HepG2 (cell line): ENCODE measurements around the gene LRP10. TPM values are rescaled to one million over a fixed set of nuclear protein-coding genes. Genes with fewer than 3 reads are reported as not detected.
A peak's percentile ranks its signal among the peaks of the same experiment; 100 is the strongest.

Experiments
- AKNA ChIP-seq: sonication (generic); formaldehyde crosslinking; IDR thresholded peaks from 2 replicates; pipeline ENCODE4 v1.4.0; 2020; ENCODE audit warnings: missing genetic modification reagents, borderline replicate concordance
- HMGXB3 ChIP-seq: sonication (generic); formaldehyde crosslinking; IDR thresholded peaks from 2 replicates; pipeline ENCODE4 v1.4.0; 2020; ENCODE audit warnings: missing genetic modification reagents, borderline replicate concordance
- ISL2 ChIP-seq: sonication (generic); formaldehyde crosslinking; IDR thresholded peaks from 2 replicates; pipeline ENCODE4 v1.5.0; 2020; ENCODE audit warnings: missing genetic modification reagents
- MAF1 ChIP-seq: sonication (generic); formaldehyde crosslinking; IDR thresholded peaks from 2 replicates; pipeline ENCODE4 v1.5.0; 2020; ENCODE audit warnings: missing genetic modification reagents, borderline replicate concordance
- NPAS2 ChIP-seq: sonication (generic); formaldehyde crosslinking; IDR thresholded peaks from 2 replicates; pipeline ENCODE4 v1.8.0; 2022; ENCODE audit warnings: mild to moderate bottlenecking, missing genetic modification reagents, borderline replicate concordance
- NRL ChIP-seq: sonication (generic); formaldehyde crosslinking; IDR thresholded peaks from 2 replicates; pipeline ENCODE4 v1.5.0; 2020; ENCODE audit warnings: missing genetic modification reagents, mild to moderate bottlenecking, moderate library complexity, borderline replicate concordance
- POGZ ChIP-seq: sonication (generic); formaldehyde crosslinking; IDR thresholded peaks from 2 replicates; pipeline ENCODE4 v1.4.0; 2020; ENCODE audit warnings: mild to moderate bottlenecking, missing genetic modification reagents
- ZBTB42 ChIP-seq: sonication (generic); formaldehyde crosslinking; IDR thresholded peaks from 2 replicates; pipeline ENCODE4 v1.5.0; 2020; ENCODE audit warnings: mild to moderate bottlenecking, missing genetic modification reagents
- ZFP41 ChIP-seq: sonication (generic); formaldehyde crosslinking; IDR thresholded peaks from 2 replicates; pipeline ENCODE4 v1.4.0; 2020; ENCODE audit warnings: mild to moderate bottlenecking, missing genetic modification reagents, borderline replicate concordance
- ZNF574 ChIP-seq: sonication (generic); formaldehyde crosslinking; IDR thresholded peaks from 2 replicates; pipeline ENCODE4 v1.4.0; 2020; ENCODE audit warnings: missing genetic modification reagents
- ZNF737 ChIP-seq: sonication (generic); formaldehyde crosslinking; IDR thresholded peaks from 2 replicates; pipeline ENCODE4 v1.5.0; 2020; ENCODE audit warnings: missing genetic modification reagents, mild to moderate bottlenecking, borderline replicate concordance
- ZSCAN12 ChIP-seq: sonication (generic); formaldehyde crosslinking; IDR thresholded peaks from 2 replicates; pipeline ENCODE4 v1.9.0; 2021; ENCODE audit warnings: mild to moderate bottlenecking, missing genetic modification reagents
- polyA plus RNA-seq, 8 experiments: library from polyadenylated mRNA; depleted of rRNA in 3 of 8; stranded (reverse) in 7 of 8; unstranded in 1 of 8; fragments of >200 nt; fragmentation: Illumina TruSeq in 4 of 8; extraction: Trizol in 4 of 8; gene quantifications; 2 replicates each; pipeline versions ENCODE4 v1.2.1 to v1.2.3, GENCODE V29; 2011 to 2016; ENCODE audit warnings: low read depth in 4 of 8, missing spikeins in 1 of 8, mixed read lengths in 1 of 8; ENCODE audit not compliant: insufficient read depth in 1 of 8
- total RNA-seq, 5 experiments: library from RNA; depleted of rRNA; stranded (reverse); fragments of >200 nt; fragmentation: Illumina TruSeq; extraction: Trizol; gene quantifications; 2 replicates each; pipeline ENCODE4 v1.2.3, GENCODE V29; 2016; ENCODE audit warnings: low read depth in 1 of 5

LRP10 gene
- total and polyA plus RNA-seq, 2 of the 13 experiments (the other 11 are each of a cell fraction or from before 2014, with no cell fraction given) = 16.9 to 45.2 TPM

GRCh38 chr14:22871224-22872032, at the start of gene LRP10 (continued):
- TF ChIP-seq ZNF574 (CRISPR knock-in tag) (peak; percentile 87), AKNA (peak; percentile 45; the same call in 1 of the 2 replicates), POGZ (peak; percentile 87), NRL (CRISPR knock-in tag) (peak; percentile 96), ISL2 (CRISPR knock-in tag) (peak; percentile 68), ZSCAN12 (CRISPR knock-in tag) (peak; percentile 91), NPAS2 (CRISPR knock-in tag) (no peak), MAF1 (CRISPR knock-in tag) (peak; percentile 92; the same call in 1 of the 2 replicates), ZNF737 (CRISPR knock-in tag) (peak; percentile 30; the same call in 1 of the 2 replicates), HMGXB3 (peak; percentile 85; the same call in 1 of the 2 replicates), ZBTB42 (CRISPR knock-in tag) (peak; percentile 39; the same call in 1 of the 2 replicates), ZFP41 (CRISPR knock-in tag) (no peak; the same call in 1 of the 2 replicates)
